Caki2 (cell line): ENCODE data around the gene DPH3. TPM values are rescaled to one million over a fixed set of nuclear protein-coding genes. Genes with fewer than 3 reads are reported as not detected.

ENCODE experiments used
- DNase-seq: peaks from one replicate; pipeline ENCODE4 v3.0.0-alpha.2; 2015; ENCODE audit warnings: low read depth
- in situ Hi-C: cut with HindIII; loops from 2 replicates; pipeline ENCODE4 v1.10.0; 2016; ENCODE audit warnings: low sequenced_read_pairs, low pct_unique_long_range_greater_than_20kb, mixed read lengths
- total RNA-seq: library from RNA; depleted of rRNA; stranded (reverse); fragments of >200 nt; shearing (Covaris generic); gene quantifications from 2 replicates; pipeline ENCODE4 v1.2.3, GENCODE V29; 2014; ENCODE audit warnings: low replicate concordance

The DPH3 gene
- total RNA-seq, 1 experiment from 2014 or later = 4.4 TPM

DNA sequence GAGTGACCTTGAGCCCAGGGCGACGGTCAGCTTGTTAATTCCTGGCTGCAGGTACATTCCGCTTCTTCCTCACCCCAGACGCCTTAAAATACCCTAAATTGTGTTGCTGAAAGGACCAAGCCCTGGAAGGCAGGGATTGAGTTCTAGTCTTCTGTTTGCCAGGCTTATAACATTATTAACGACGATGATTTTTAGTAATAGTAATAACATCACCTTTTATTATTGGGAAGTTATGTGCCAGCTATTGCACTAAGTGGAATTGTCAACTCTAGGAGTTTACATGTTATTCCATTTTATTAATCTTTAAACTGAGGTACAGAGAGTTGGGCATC, 678 bp upstream of the DPH3 start:
- in situ Hi-C loops = no loop called here
- DNase-seq = no peak

DNA sequence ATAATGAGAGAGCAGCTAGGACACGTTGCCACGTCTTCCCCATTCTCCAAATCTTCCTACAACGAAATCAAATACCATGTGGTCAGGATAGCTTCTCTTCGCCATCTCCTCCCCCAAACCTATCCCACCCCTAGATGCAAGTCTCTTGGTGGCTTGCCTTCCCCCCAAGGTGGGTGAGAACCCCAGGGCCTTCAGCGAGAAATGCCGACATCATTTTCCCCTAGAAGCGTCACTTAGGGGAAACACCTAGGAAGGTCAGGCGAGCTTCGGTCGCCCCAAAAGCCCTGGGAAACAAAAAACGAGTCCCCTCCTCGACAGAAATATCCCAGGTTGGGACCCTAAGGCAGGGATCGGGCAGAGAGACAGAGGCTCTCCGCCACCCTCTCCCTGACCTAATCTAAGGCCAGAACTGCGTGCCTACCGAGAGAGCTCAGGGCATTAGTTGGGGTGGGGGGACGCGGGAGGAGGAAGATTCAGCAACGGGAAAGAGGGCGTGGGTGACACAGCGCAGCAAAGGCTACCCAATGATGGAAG, 502 bp downstream of the DPH3 start:
- no peak for DNase-seq
- in situ Hi-C loops = no loop called here

DNA sequence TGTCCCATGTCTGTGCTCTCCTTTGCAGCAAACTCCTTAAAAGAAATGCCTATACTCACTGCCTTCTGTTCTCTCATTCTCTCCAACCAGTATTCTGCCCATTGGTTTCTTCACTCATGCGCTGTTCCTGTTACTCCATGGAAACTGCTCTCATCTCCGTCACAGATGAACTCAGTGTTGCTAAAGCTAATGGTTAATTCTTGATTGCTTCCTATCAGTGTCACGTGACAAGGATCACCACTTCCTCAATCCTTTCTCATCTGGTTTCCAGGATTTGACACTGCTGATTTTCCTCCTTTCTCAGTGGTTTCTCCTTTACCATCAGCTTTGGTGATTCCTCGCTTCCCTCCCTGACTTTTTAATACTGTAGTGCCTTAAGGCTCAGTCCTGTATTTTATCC, 2.6 kb downstream of the DPH3 start:
- DNase-seq = no peak
- in situ Hi-C loops = no loop called here

DNA sequence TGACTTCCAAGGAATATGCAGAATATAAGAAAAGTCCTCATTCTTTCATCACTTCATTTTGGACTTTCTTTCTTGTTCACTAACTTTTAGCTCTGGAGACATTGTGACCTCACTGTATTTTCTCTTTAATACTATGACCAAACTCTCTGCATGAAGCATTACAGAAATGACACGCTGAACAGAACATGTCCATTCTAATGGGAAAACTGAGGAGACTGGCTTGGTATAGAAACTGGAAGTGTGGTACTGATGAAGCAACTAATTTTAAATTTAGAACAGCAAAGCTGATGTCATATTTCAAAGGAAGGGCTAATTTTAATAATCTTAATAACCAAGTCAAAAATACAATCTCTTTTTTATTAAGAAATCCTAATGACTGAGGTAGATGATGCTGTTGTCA, 4.7 kb downstream of the DPH3 start:
- no peak for DNase-seq
- in situ Hi-C loops = no loop called here

- no peak for DNase-seq
- in situ Hi-C loops = no loop called here
These were observed 5.9 kb downstream of the DPH3 start for GRCh38 chr3:16258866-16259265.

DNA sequence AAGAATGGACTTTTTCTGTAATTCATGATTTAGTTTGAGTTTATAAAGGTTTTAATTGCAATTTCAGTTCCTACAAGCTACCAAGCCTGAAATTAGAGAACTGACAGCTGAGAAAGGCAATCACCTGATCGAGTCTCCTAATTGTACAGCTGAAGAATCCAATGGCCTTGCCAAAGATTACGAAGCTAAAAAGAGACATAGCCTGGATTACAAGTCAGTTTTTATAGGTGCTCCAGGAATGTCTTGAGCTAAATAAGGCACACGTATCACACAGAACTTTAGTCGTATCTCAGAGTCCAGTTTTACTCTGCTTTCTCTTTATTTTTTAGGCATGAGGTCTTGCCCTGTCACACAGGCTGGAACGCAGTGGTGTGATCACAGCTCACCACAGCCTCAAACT, 6.6 kb downstream of the DPH3 start:
- in situ Hi-C loops = no loop called here

GRCh38 chr3:16257309-16257708, 7.4 kb downstream of the DPH3 start:
- in situ Hi-C loops = no loop called here
- DNase-seq = no peak

More for the DNA sequence above, 6.6 kb downstream of the DPH3 start:
- DNase-seq = no peak

- DNase-seq = no peak
- in situ Hi-C loops = no loop called here
These were observed 9.0 kb downstream of the DPH3 start for GRCh38 chr3:16255726-16256125.

DNA sequence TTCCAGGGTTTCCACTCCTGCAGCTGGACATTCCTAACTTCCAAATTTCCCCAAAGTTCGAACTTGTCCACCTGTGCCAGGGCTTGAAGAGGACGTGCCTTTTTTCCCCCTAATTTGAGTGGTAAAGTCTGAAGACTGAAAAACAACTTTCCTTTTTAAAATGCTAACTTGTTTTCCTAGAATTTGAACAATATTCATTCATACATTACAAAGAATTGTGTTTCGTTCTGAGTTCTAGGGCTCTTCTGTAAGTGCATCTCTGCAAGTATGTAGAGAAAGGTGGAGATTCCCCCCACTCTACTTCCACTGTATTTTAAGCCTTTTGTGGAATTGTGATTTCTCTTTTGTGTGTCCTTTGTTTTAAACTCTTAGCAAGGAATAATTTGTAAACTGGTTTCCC, 9.4 kb downstream of the DPH3 start:
- in situ Hi-C loops = no loop called here
- DNase-seq = no peak

- in situ Hi-C loops = no loop called here
- DNase-seq = no peak
These were observed 9.8 kb downstream of the DPH3 start for GRCh38 chr3:16254916-16255315.

- no peak for DNase-seq
- in situ Hi-C loops = no loop called here
These were observed 11.1 kb downstream of the DPH3 start for GRCh38 chr3:16253601-16254000.

DNA sequence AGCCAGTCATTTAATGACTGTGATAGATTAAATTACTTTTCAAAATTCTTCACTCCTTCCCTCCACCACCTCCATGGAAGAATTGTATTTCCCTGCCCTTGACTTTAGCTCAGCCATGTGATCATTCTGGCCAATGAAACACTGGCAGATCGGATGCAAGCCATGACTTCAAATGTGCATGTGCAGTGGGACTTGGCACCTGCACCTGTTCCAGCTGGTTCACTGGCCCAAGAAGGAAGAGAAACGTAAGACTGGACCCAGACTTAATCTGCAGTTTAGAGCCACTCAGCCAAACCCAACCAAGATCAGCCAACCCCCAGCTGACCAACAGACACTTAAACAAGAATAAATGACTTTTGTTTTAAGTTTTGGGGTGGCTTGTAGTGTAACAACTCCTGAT, 11.8 kb downstream of the DPH3 start:
- in situ Hi-C loops = no loop called here
- no peak for DNase-seq

GRCh38 chr3:16252243-16252978, 12.3 kb downstream of the DPH3 start:
- DNase-seq = no peak
- in situ Hi-C loops = no loop called here

DNA sequence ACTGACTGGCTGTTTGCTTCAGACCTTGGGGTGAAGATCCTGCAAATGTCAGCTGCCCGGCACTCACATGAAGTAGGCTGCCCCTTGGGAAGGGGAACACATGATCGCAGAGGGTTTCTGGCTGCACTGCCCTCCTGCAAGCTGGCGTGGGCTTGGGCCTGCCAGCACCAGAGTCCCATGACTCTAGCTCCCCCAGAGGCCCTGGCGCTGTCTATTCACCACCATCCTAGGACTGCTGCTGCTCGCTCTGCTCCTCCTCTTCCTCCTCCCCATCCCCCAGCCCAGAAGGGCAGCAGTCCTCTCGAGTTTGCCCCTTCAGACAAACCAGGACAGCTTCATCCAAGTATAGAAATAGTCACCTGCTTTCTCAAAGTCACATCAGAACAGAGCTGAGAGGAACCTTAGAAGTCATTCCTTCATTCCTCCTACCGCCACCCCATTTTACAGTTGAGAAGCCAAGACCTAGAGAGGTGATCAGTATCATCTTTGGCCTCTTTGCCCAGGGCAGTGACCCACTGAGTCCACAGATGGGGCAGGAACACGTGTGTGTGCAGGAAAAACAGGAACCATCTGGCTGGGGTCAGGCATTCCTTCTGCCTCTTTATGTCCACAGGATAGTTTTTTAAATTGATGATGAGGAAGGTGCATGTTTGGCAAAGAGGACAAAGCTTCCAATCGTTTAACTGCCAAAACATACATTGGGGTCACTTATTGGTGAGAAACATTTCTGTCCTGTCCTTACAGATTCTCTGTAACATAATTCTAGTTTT, 13.2 kb downstream of the DPH3 start:
- no peak for DNase-seq
- in situ Hi-C loops = no loop called here

DNA sequence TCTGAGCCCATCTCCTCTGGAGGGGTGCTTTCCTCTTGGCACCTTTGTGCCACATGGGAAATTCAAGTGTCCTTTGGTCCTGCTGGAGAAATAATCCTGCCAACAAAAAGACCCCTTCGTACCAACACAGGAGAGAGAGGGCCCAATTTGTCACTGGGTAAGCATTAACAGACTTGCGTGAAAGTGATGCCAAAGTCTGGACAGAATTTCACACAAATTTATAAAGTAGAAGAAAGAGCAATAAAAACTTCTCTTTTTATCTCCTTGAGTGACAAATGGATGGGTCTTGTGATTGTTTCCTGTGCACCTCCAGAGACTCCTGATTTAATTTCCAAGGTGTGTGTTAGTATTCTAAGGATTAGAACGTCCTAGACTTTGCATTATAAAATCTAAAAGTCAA, 14.9 kb downstream of the DPH3 start:
- DNase-seq = no peak
- in situ Hi-C loops = no loop called here

DNA sequence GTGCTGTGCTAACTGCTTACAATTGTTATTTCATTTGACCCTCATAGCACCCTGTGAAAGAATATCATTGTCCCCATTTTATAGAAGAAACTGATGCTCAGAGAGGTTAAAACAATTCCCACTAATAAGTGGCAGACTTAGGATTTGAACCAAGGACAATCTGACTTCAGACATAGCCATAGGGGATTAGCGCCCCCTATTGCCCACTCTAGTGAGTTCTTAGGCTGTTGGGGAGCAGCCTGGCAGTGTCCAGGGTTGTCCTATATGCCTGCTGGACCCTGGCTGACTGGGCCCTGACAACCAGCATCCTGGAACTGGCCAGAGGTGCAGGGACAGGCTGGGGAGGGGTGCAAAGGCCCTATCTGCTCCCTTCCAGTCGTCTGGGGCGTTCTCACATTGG, 15.4 kb downstream of the DPH3 start:
- in situ Hi-C loops = no loop called here
- no peak for DNase-seq

DNA sequence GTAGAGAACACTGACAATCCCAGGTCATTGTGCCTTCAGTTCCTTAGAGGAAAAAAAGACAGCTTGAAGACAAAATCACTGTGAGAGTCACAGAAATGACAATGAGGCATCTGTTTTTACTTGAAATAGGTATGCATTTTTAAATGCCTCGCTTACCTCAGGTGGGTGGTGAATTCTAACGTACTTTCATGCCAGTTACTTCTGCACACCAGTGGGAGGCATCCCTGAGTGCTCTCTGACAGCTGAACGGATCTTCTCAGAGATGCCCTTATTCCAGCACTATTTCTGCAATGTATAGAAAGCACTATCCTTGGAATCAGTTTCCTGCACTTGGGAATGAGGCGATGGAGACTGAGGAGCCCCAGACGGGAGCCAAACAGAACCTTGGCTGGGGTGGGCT, 16.2 kb downstream of the DPH3 start:
- in situ Hi-C loops = no loop called here

DNA sequence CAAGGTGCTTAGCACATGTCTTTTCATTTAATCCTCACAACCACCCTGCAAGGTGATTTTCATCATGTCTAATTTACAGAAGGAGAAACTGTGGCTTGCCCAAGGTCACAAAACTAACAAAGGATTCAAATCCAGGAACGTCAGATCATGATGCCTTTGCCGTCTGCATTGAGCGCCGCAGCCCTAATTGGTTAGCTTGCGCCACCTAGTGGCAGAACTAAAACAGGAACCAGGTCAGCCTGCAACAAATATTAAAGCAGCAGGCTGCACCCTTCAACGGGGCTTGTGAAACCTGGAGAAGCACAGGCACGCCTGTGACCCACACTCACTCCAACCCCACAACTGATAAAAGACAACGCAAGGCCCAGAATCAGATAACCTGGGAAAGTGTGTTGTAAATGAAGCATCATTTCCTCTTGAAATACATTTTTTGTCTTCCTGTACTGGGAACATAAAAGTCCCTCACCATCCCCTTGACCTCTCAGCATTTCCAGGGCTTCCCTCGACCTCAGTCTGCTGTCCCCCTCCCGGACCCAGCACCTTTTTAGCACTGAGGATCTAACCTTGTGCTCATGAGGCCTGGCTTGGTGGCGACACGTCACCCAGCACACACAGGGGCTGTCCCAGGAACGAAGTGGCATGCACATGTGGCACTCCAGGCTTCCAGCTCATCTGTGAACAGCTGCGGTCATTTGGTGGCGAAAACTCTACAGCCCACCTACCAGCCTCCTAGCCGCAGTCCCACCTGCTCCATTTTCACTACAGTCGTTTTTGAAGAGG, 17.3 kb downstream of the DPH3 start:
- in situ Hi-C loops = no loop called here
- peak; percentile 30 for DNase-seq

More for the DNA sequence above, 16.2 kb downstream of the DPH3 start:
- no peak for DNase-seq

DNA sequence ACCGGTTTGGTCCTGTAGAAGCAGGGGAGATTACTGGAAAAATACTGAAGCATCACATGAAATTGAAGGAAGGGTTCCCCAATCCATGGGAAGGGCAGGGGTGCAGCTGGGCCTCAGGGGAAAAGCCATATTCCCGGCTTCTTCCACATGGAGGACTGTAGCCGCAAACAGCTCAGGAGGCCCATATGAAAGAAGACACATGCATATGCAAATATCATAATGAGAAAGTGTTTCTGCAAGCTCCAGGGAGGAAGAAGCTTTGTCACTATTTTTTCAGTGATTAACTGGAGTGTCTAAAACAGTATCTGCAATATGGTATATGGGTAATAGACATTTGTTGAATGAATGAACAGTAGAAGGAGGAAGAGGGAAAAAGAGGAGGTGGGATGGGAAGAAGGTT, 19.1 kb downstream of the DPH3 start:
- DNase-seq = no peak
- in situ Hi-C loops = no loop called here
